Astrocyte (in vitro differentiated cells and primary cell): ENCODE results near the gene CCDC102A. TPM values are rescaled to one million over a fixed set of nuclear protein-coding genes. Genes with fewer than 3 reads are reported as not detected.

Experiments
- DNase-seq: peaks from one replicate; pipeline ENCODE4 v3.0.0-alpha.2; 2010; ENCODE audit warnings: low read depth
- FAIRE-seq: peaks from 2 replicates; lab custom pipeline; 2011; peaks lifted over from hg19 to GRCh38; lab: Jason Lieb, UNC
- H2AFZ ChIP-seq: 2 replicates; pipeline ENCODE4 v1.6.0; 2012; ENCODE audit warnings: low read depth, low read length, inconsistent platforms
- H3K27ac ChIP-seq: 2 replicates; pipeline ENCODE4 v1.5.1; 2011; ENCODE audit warnings: low read depth, low read length, inconsistent platforms
- H3K27me3 ChIP-seq: 2 replicates; pipeline ENCODE4 v1.6.0; 2011; ENCODE audit warnings: low read length, inconsistent platforms; ENCODE audit not compliant: insufficient read depth
- H3K36me3 ChIP-seq: 2 replicates; pipeline ENCODE4 v1.5.1; 2011; ENCODE audit warnings: low read length, inconsistent platforms; ENCODE audit not compliant: insufficient read depth
- H3K4me1 ChIP-seq: 2 replicates; pipeline ENCODE4 v1.5.1; 2011; ENCODE audit warnings: low read length, inconsistent platforms; ENCODE audit not compliant: insufficient read depth
- H3K4me2 ChIP-seq: 2 replicates; pipeline ENCODE4 v1.6.0; 2012; ENCODE audit warnings: low read length, inconsistent platforms
- H3K4me3 ChIP-seq: 2 replicates; pipeline ENCODE4 v1.5.1; 2011; ENCODE audit warnings: low read depth, mild to moderate bottlenecking, low read length, inconsistent platforms; ENCODE audit not compliant: insufficient read depth
- H3K79me2 ChIP-seq: 2 replicates; pipeline ENCODE4 v1.6.0; 2012; ENCODE audit warnings: mild to moderate bottlenecking, low read length, inconsistent platforms; ENCODE audit not compliant: insufficient read depth
- H3K9ac ChIP-seq: 2 replicates; pipeline ENCODE4 v1.6.0; 2012; ENCODE audit warnings: mild to moderate bottlenecking, low read length, inconsistent platforms
- H3K9me3 ChIP-seq: 2 replicates; pipeline ENCODE4 v1.5.1; 2012; ENCODE audit warnings: low read depth, mild to moderate bottlenecking, low read length, inconsistent platforms; ENCODE audit not compliant: insufficient read depth
- H4K20me1 ChIP-seq: 2 replicates; pipeline ENCODE4 v1.6.0; 2012; ENCODE audit warnings: low read length, inconsistent platforms; ENCODE audit not compliant: insufficient read depth
- H3K27ac Mint-ChIP-seq: one replicate; pipeline ENCODE4 v1.8.0; 2021; ENCODE audit warnings: mild to moderate bottlenecking, mixed read lengths; ENCODE audit not compliant: unreplicated experiment
- H3K27me3 Mint-ChIP-seq: one replicate; pipeline ENCODE4 v1.8.0; 2021; ENCODE audit warnings: low read depth, mixed read lengths; ENCODE audit not compliant: unreplicated experiment
- H3K36me3 Mint-ChIP-seq: one replicate; pipeline ENCODE4 v1.8.0; 2021; ENCODE audit warnings: low read depth, mixed read lengths; ENCODE audit not compliant: unreplicated experiment
- H3K4me1 Mint-ChIP-seq: one replicate; pipeline ENCODE4 v1.8.0; 2021; ENCODE audit warnings: low read depth, mixed read lengths; ENCODE audit not compliant: unreplicated experiment
- H3K4me3 Mint-ChIP-seq: one replicate; pipeline ENCODE4 v1.8.0; 2021; ENCODE audit warnings: mild to moderate bottlenecking, moderate library complexity, mixed read lengths; ENCODE audit not compliant: unreplicated experiment
- H3K9me3 Mint-ChIP-seq: one replicate; pipeline ENCODE4 v1.8.0; 2021; ENCODE audit warnings: mild to moderate bottlenecking, mixed read lengths; ENCODE audit not compliant: unreplicated experiment
- CTCF ChIP-seq: IDR thresholded peaks from 2 replicates; pipeline ENCODE4 v1.5.1; 2011; ENCODE audit warnings: low read depth, mild to moderate bottlenecking, inconsistent platforms, low read length, moderate library complexity; ENCODE audit not compliant: insufficient read depth
- EZH2 ChIP-seq: IDR thresholded peaks from 2 replicates; pipeline ENCODE4 v1.6.1; 2012; ENCODE audit warnings: mild to moderate bottlenecking, low read length, inconsistent platforms; ENCODE audit not compliant: insufficient read depth
- total RNA-seq: library from RNA; stranded (reverse); gene quantifications from 2 replicates; pipeline ENCODE4 v1.2.1, GENCODE V29; 2021

Gene CCDC102A
- total RNA-seq, 1 donor from 2014 or later: 8.8 TPM

DNA sequence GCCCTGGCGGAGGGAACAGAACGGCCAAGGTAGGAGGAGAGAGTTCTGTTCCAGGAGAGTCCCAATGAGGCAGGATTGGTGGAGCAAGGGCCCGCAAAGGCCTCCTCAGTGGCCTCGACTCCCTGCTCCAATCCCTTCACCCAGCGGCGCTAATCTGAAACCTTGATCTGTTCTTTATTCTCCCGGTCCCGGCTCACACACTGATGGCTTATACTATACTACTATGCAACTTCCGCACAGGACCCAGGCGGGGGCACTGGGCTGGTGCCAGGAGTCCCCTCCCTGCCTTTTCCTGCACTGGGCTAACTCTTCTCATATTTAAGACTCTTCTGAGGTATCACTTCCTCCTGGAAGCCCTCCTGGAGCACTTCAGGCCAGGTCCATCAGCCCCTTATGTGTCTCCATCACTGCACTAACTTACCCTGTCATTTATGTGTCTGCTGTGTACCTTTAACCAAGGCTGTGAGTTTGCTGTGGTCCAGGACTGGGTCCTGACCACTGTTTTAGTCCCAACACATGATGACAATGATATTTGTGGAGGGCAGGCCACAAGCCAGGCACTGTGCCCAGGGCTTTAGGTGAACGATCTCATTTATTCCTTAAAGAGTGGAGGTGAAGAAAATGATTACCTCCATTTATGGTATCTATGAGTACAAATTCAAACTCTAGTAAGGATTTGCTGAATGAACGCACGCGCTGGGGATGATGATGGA, 6.8 kb downstream of the CCDC102A start:
- Histone ChIP-seq H3K9me3 (no peaks in the 10 kb centered on the region), H3K4me1 (peaks cover 22% of the 10 kb centered on the region), H3K27me3 (no peaks in the 10 kb centered on the region), H4K20me1 (peaks cover 23% of the 10 kb centered on the region), H3K36me3 (no peaks in the 10 kb centered on the region), H3K4me2 (peak overlapping the region; percentile 65), H3K27ac (no peak overlapping the region), H3K79me2 (peaks cover 16% of the 10 kb centered on the region), H3K9ac (no peak overlapping the region), H3K4me3 (no peak overlapping the region), H2AFZ (no peak overlapping the region)
- FAIRE-seq (no peak), DNase-seq (no peak)
- Mint-ChIP-seq H3K27ac (peak overlapping the region; percentile 38), H3K4me1 (peaks cover 44% of the 10 kb centered on the region), H3K4me3 (peak overlapping the region; percentile 47), H3K9me3 (peaks cover 9% of the 10 kb centered on the region), H3K36me3 (peaks cover 4% of the 10 kb centered on the region), H3K27me3 (peaks cover 14% of the 10 kb centered on the region)
- TF ChIP-seq EZH2 (no peak), CTCF (no peak)

GRCh38 chr16:57528499-57529390, 7.6 kb downstream of the CCDC102A start:
- Histone ChIP-seq H2AFZ (no peak overlapping the region), H3K36me3 (no peaks in the 10 kb centered on the region), H3K4me3 (no peak overlapping the region), H3K9me3 (no peaks in the 10 kb centered on the region), H3K27ac (no peak overlapping the region), H3K4me1 (peaks cover 22% of the 10 kb centered on the region), H3K27me3 (no peaks in the 10 kb centered on the region), H3K4me2 (peak overlapping the region; percentile 36), H4K20me1 (peaks cover 20% of the 10 kb centered on the region), H3K9ac (no peak overlapping the region), H3K79me2 (peaks cover 14% of the 10 kb centered on the region)
- TF ChIP-seq CTCF: no peak
- Mint-ChIP-seq H3K4me3 (no peak overlapping the region), H3K4me1 (peaks cover 36% of the 10 kb centered on the region), H3K36me3 (peaks cover 4% of the 10 kb centered on the region), H3K27me3 (peaks cover 16% of the 10 kb centered on the region), H3K9me3 (peaks cover 9% of the 10 kb centered on the region), H3K27ac (no peak overlapping the region)
- FAIRE-seq (no peak), DNase-seq (no peak)
